HepG2 (cell line): ENCODE data around the gene NCLN. TPM values are rescaled to one million over a fixed set of nuclear protein-coding genes. Genes with fewer than 3 reads are reported as not detected.
A peak's percentile ranks its signal among the peaks of the same experiment; 100 is the strongest.

Experiments used
- AGO1 ChIP-seq: fragments of 200-400 bp; formaldehyde crosslinking; IDR thresholded peaks from 2 replicates; pipeline ENCODE4 v1.6.1; 2017; ENCODE audit warnings: mild to moderate bottlenecking, low read depth, low read length, moderate library complexity; ENCODE audit not compliant: poor library complexity, severe bottlenecking
- AGO2 ChIP-seq: fragments of 200-400 bp; formaldehyde crosslinking; optimal IDR thresholded peaks from 2 replicates; pipeline ENCODE3; 2017; ENCODE audit warnings: mild to moderate bottlenecking, low read depth, low read length, moderate library complexity
- ARID4A ChIP-seq: sonication (generic); formaldehyde crosslinking; IDR thresholded peaks from 2 replicates; pipeline ENCODE4 v1.5.0; 2020; ENCODE audit warnings: mild to moderate bottlenecking, missing genetic modification reagents, borderline replicate concordance
- BCL3 ChIP-seq: sonication (generic); formaldehyde crosslinking; IDR thresholded peaks from 2 replicates; pipeline ENCODE4 v1.5.1; 2020; ENCODE audit warnings: mild to moderate bottlenecking, missing genetic modification reagents, moderate library complexity
- BRD4 ChIP-seq: sonication (generic); formaldehyde crosslinking; IDR thresholded peaks from 2 replicates; pipeline ENCODE4 v1.4.0; 2020; ENCODE audit warnings: missing genetic modification reagents
- E2F5 ChIP-seq: sonication (generic); formaldehyde crosslinking; conservative IDR thresholded peaks from 2 replicates; pipeline ENCODE4 v1.4.0; 2020; ENCODE audit warnings: missing genetic modification reagents
- HBP1 ChIP-seq: IDR thresholded peaks from 2 replicates; pipeline ENCODE4 v1.6.1; 2016; ENCODE audit warnings: low read depth, control low read depth
- HNF4A ChIP-seq: sonication (generic); formaldehyde crosslinking; IDR thresholded peaks from 2 replicates; pipeline ENCODE4 v1.4.0; 2020; ENCODE audit warnings: missing genetic modification reagents
- MAFG ChIP-seq: sonication (generic); formaldehyde crosslinking; IDR thresholded peaks from 2 replicates; pipeline ENCODE4 v1.5.1; 2020; ENCODE audit warnings: mild to moderate bottlenecking, missing genetic modification reagents
- MTF1 ChIP-seq: sonication (generic); formaldehyde crosslinking; IDR thresholded peaks from 2 replicates; pipeline ENCODE4 v1.5.0; 2020; ENCODE audit warnings: missing genetic modification reagents
- PHF5A ChIP-seq: IDR thresholded peaks from one replicate; pipeline ENCODE4 v1.6.1; 2018; ENCODE audit warnings: low read depth, missing genetic modification reagents; ENCODE audit not compliant: unreplicated experiment
- ZNF138 ChIP-seq: sonication (generic); formaldehyde crosslinking; IDR thresholded peaks from 2 replicates; pipeline ENCODE4 v1.5.0; 2020; ENCODE audit warnings: mild to moderate bottlenecking, low read depth, missing genetic modification reagents
- ZNF225 ChIP-seq: sonication (generic); formaldehyde crosslinking; IDR thresholded peaks from 2 replicates; pipeline ENCODE4 v1.4.0; 2020; ENCODE audit warnings: mild to moderate bottlenecking, missing genetic modification reagents
- ZNF446 ChIP-seq: sonication (generic); formaldehyde crosslinking; IDR thresholded peaks from 2 replicates; pipeline ENCODE4 v1.5.0; 2020; ENCODE audit warnings: mild to moderate bottlenecking, missing genetic modification reagents
- ZNF512B ChIP-seq: sonication (generic); formaldehyde crosslinking; IDR thresholded peaks from 2 replicates; pipeline ENCODE4 v1.5.1; 2020; ENCODE audit warnings: missing genetic modification reagents, mild to moderate bottlenecking, borderline replicate concordance
- ZNF652 ChIP-seq: IDR thresholded peaks from 2 replicates; pipeline ENCODE4 v1.6.1; 2016; ENCODE audit warnings: low read depth, borderline replicate concordance
- ZNF841 ChIP-seq: sonication (generic); formaldehyde crosslinking; IDR thresholded peaks from 2 replicates; pipeline ENCODE4 v1.8.1; 2023; ENCODE audit warnings: missing genetic modification reagents, borderline replicate concordance
- ZZZ3 ChIP-seq: sonication (generic); formaldehyde crosslinking; IDR thresholded peaks from 2 replicates; pipeline ENCODE4 v1.4.0; 2020; ENCODE audit warnings: missing genetic modification reagents, mild to moderate bottlenecking, borderline replicate concordance
- polyA plus RNA-seq, 8 experiments: library from polyadenylated mRNA; depleted of rRNA in 3 of 8; stranded (reverse) in 7 of 8; unstranded in 1 of 8; fragments of >200 nt; fragmentation: Illumina TruSeq in 4 of 8; extraction: Trizol in 4 of 8; gene quantifications; 2 replicates each; pipeline versions ENCODE4 v1.2.1 to v1.2.3, GENCODE V29; 2011 to 2016; ENCODE audit warnings: low read depth in 4 of 8, missing spikeins in 1 of 8, mixed read lengths in 1 of 8; ENCODE audit not compliant: insufficient read depth in 1 of 8
- total RNA-seq, 5 experiments: library from RNA; depleted of rRNA; stranded (reverse); fragments of >200 nt; fragmentation: Illumina TruSeq; extraction: Trizol; gene quantifications; 2 replicates each; pipeline ENCODE4 v1.2.3, GENCODE V29; 2016; ENCODE audit warnings: low read depth in 1 of 5

The NCLN gene
- total and polyA plus RNA-seq, 2 of the 13 experiments (the other 11 are each of a cell fraction or from before 2014, with no cell fraction given) = 42.6 to 56.0 TPM

- TF ChIP-seq BCL3 (CRISPR knock-in tag) = no peak
- TF ChIP-seq MAFG (CRISPR knock-in tag) = no peak
- TF ChIP-seq HBP1 (CRISPR knock-in tag) = no peak
- TF ChIP-seq BRD4 (CRISPR knock-in tag) = no peak
- TF ChIP-seq HNF4A (CRISPR knock-in tag) = 0 out of 2 replicates have a peak, but pooled peaks have one; percentile 7
- no peak for TF ChIP-seq MTF1 (CRISPR knock-in tag)
- TF ChIP-seq ZNF225 (CRISPR knock-in tag) = peak; percentile 48; the same call in 1 of the 2 replicates
- peak; percentile 93 for TF ChIP-seq AGO2
- peak; percentile 92 for TF ChIP-seq AGO1
- no peak for TF ChIP-seq ZNF841 (CRISPR knock-in tag)
- TF ChIP-seq ARID4A (CRISPR knock-in tag) = 0 out of 2 replicates have a peak, but pooled peaks have one; percentile 18
- no peak for TF ChIP-seq ZNF512B
- TF ChIP-seq E2F5 (CRISPR knock-in tag) = no peak
- TF ChIP-seq PHF5A = no peak
- TF ChIP-seq ZNF446 (CRISPR knock-in tag) = no peak
- no peak for TF ChIP-seq ZNF138 (CRISPR knock-in tag)
- no peak for TF ChIP-seq ZNF652 (CRISPR knock-in tag)
- no peak for TF ChIP-seq ZZZ3 (CRISPR knock-in tag)
Observed at GRCh38 chr19:3210347-3211017, 24.8 kb downstream of the NCLN start (continued).
